ENCODE measurements around the gene RIPK4. TPM values are rescaled to one million over a fixed set of nuclear protein-coding genes. Genes with fewer than 3 reads are reported as not detected.

Gene RIPK4
- total RNA-seq, 1 donor from 2014 or later: 1.8 TPM

- peaks cover 6% of the 10 kb centered on the region for H3K9me3 Mint-ChIP-seq (ENCODE audit: unreplicated experiment)
- DNase-seq (ENCODE audit: low read depth) (no peak), FAIRE-seq (no peak)
- Histone ChIP-seq H3K79me2 (ENCODE audit: insufficient read depth, low read length) (peaks cover 8% of the 10 kb centered on the region), H4K20me1 (ENCODE audit: insufficient read depth, low read length) (peaks cover 3% of the 10 kb centered on the region), H3K4me2 (ENCODE audit: low read length) (peak overlapping the region; percentile 68), H3K4me3 (ENCODE audit: insufficient read depth, low read depth, low read length) (peak overlapping the region; percentile 22), H3K9me3 (ENCODE audit: insufficient read depth, low read depth, low read length) (no peaks in the 10 kb centered on the region), H3K36me3 (ENCODE audit: insufficient read depth, low read length) (no peaks in the 10 kb centered on the region), H3K27ac (ENCODE audit: low read depth, low read length) (no peak overlapping the region), H3K27me3 (ENCODE audit: insufficient read depth, low read length) (peaks cover 23% of the 10 kb centered on the region), H3K9ac (ENCODE audit: low read length) (peak overlapping the region; percentile 14), H3K4me1 (ENCODE audit: insufficient read depth, low read length) (peaks cover 15% of the 10 kb centered on the region), H2AFZ (ENCODE audit: low read depth, low read length) (no peak overlapping the region)
- H3K4me3 Mint-ChIP-seq (ENCODE audit: unreplicated experiment): peak overlapping the region; percentile 68
- peaks cover 16% of the 10 kb centered on the region for H3K4me1 Mint-ChIP-seq (ENCODE audit: low read depth, unreplicated experiment)
- H3K27me3 Mint-ChIP-seq (ENCODE audit: low read depth, unreplicated experiment): peaks cover 36% of the 10 kb centered on the region
- no peaks in the 10 kb centered on the region for H3K36me3 Mint-ChIP-seq (ENCODE audit: low read depth, unreplicated experiment)
- peak overlapping the region; percentile 34 for H3K27ac Mint-ChIP-seq (ENCODE audit: unreplicated experiment)
- no peak for TF ChIP-seq CTCF (IDR thresholded peaks at IDR 0.05; ENCODE audit: insufficient read depth, low read depth, low read length)
- no peak for TF ChIP-seq EZH2 (IDR thresholded peaks at IDR 0.05; ENCODE audit: insufficient read depth, low read length)
Measured at GRCh38 chr21:41761211-41761933, 5.5 kb downstream of the RIPK4 start.

GRCh38 chr21:41760411-41760810 is 6.4 kb downstream of the RIPK4 start:
- H3K4me2 ChIP-seq (ENCODE audit: low read length): no peak overlapping the region
- Mint-ChIP-seq H3K9me3 (ENCODE audit: unreplicated experiment) (peaks cover 2% of the 10 kb centered on the region), H3K27me3 (ENCODE audit: low read depth, unreplicated experiment) (peaks cover 32% of the 10 kb centered on the region), H3K4me3 (ENCODE audit: unreplicated experiment) (no peak overlapping the region), H3K4me1 (ENCODE audit: low read depth, unreplicated experiment) (peaks cover 16% of the 10 kb centered on the region), H3K36me3 (ENCODE audit: low read depth, unreplicated experiment) (no peaks in the 10 kb centered on the region), H3K27ac (ENCODE audit: unreplicated experiment) (no peak overlapping the region)
- TF ChIP-seq EZH2 (IDR thresholded peaks at IDR 0.05; ENCODE audit: insufficient read depth, low read length) (no peak), CTCF (IDR thresholded peaks at IDR 0.05; ENCODE audit: insufficient read depth, low read depth, low read length) (no peak)
- DNase-seq (ENCODE audit: low read depth) (no peak), FAIRE-seq (no peak)
- peaks cover 3% of the 10 kb centered on the region for H4K20me1 ChIP-seq (ENCODE audit: insufficient read depth, low read length)
- peaks cover 15% of the 10 kb centered on the region for H3K4me1 ChIP-seq (ENCODE audit: insufficient read depth, low read length)
- peaks cover 7% of the 10 kb centered on the region for H3K79me2 ChIP-seq (ENCODE audit: insufficient read depth, low read length)
- H3K9ac ChIP-seq (ENCODE audit: low read length): no peak overlapping the region
- no peaks in the 10 kb centered on the region for H3K9me3 ChIP-seq (ENCODE audit: insufficient read depth, low read depth, low read length)
- peaks cover 14% of the 10 kb centered on the region for H3K27me3 ChIP-seq (ENCODE audit: insufficient read depth, low read length)
- H2AFZ ChIP-seq (ENCODE audit: low read depth, low read length): no peak overlapping the region
- H3K27ac ChIP-seq (ENCODE audit: low read depth, low read length): no peak overlapping the region
- no peaks in the 10 kb centered on the region for H3K36me3 ChIP-seq (ENCODE audit: insufficient read depth, low read length)
- no peak overlapping the region for H3K4me3 ChIP-seq (ENCODE audit: insufficient read depth, low read depth, low read length)

DNA sequence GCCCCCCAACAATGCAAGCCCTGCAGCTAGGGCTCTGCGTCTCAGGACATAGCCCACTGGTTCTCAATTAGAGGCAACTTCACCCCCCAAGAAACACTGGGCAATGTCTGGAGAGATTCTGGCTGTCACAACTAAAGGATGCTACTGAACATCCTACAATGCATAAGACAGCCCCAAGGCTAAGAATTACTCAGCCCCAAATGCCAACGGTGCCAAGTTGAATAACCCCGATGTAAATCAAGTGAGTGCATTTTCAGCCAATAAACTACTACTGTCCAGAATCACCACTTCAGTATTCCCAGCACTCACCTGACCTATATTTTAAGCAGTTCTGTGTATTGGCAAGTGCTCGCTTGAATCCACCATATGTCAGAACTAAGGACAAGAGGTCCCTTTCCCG is 6.9 kb downstream of the RIPK4 start:
- no peaks in the 10 kb centered on the region for H3K36me3 Mint-ChIP-seq (ENCODE audit: low read depth, unreplicated experiment)
- Histone ChIP-seq H3K79me2 (ENCODE audit: insufficient read depth, low read length) (peaks cover 5% of the 10 kb centered on the region), H3K4me2 (ENCODE audit: low read length) (no peak overlapping the region), H3K9ac (ENCODE audit: low read length) (no peak overlapping the region), H3K4me1 (ENCODE audit: insufficient read depth, low read length) (peaks cover 15% of the 10 kb centered on the region), H3K27ac (ENCODE audit: low read depth, low read length) (no peak overlapping the region), H4K20me1 (ENCODE audit: insufficient read depth, low read length) (peaks cover 3% of the 10 kb centered on the region), H3K27me3 (ENCODE audit: insufficient read depth, low read length) (peaks cover 10% of the 10 kb centered on the region), H3K4me3 (ENCODE audit: insufficient read depth, low read depth, low read length) (no peak overlapping the region), H2AFZ (ENCODE audit: low read depth, low read length) (no peak overlapping the region), H3K36me3 (ENCODE audit: insufficient read depth, low read length) (no peaks in the 10 kb centered on the region), H3K9me3 (ENCODE audit: insufficient read depth, low read depth, low read length) (no peaks in the 10 kb centered on the region)
- no peaks in the 10 kb centered on the region for H3K9me3 Mint-ChIP-seq (ENCODE audit: unreplicated experiment)
- H3K4me1 Mint-ChIP-seq (ENCODE audit: low read depth, unreplicated experiment): peaks cover 16% of the 10 kb centered on the region
- peaks cover 27% of the 10 kb centered on the region for H3K27me3 Mint-ChIP-seq (ENCODE audit: low read depth, unreplicated experiment)
- H3K27ac Mint-ChIP-seq (ENCODE audit: unreplicated experiment): no peak overlapping the region
- no peak overlapping the region for H3K4me3 Mint-ChIP-seq (ENCODE audit: unreplicated experiment)
- DNase-seq (ENCODE audit: low read depth): no peak
- no peak for TF ChIP-seq CTCF (IDR thresholded peaks at IDR 0.05; ENCODE audit: insufficient read depth, low read depth, low read length)
- no peak for TF ChIP-seq EZH2 (IDR thresholded peaks at IDR 0.05; ENCODE audit: insufficient read depth, low read length)
- FAIRE-seq: no peak
